Panc1 (cell line): Measurements from ENCODE around the gene RAG1. TPM values are rescaled to one million over a fixed set of nuclear protein-coding genes. Genes with fewer than 3 reads are reported as not detected.

Source experiments
- ATAC-seq: fragments of 200-7000 bp; cut with Tn5 transposase; 2 replicates; pipeline ENCODE4 v1.9.1; 2020; ENCODE audit warnings: mild to moderate bottlenecking, moderate library complexity
- BruUV-seq: library from RNA; stranded (reverse); fragments of 400-500 nt; replicated peaks from 2 replicates; lab custom pipeline; 2021; lab: Mats Ljungman, UMichigan
- CTCF ChIA-PET: fragments of 300-600 bp; sonication (Branson Sonifier 250); formaldehyde crosslinking; loops from one replicate; lab custom pipeline; 2022; ENCODE audit warnings: antibody characterized with exemption; lab: Charles Lee
- POLR2A ChIA-PET: fragments of 300-600 bp; sonication (Branson Sonifier 250); formaldehyde crosslinking; loops from one replicate; lab custom pipeline; 2022; ENCODE audit warnings: antibody characterized with exemption; lab: Charles Lee
- DNase-seq: peaks from one replicate; pipeline ENCODE4 v3.0.0-alpha.2; 2010; ENCODE audit warnings: low read depth, low spot score
- H3K27ac ChIP-seq: 2 replicates; pipeline ENCODE4 v1.5.1; 2011; ENCODE audit warnings: mild to moderate bottlenecking, low read length, inconsistent platforms
- H3K27me3 ChIP-seq: fragments of 200-500 bp; sonication (Bioruptor generic); 2 replicates; pipeline ENCODE4 v1.6.0; 2014; ENCODE audit warnings: low read length, inconsistent platforms; ENCODE audit not compliant: control insufficient read depth, insufficient read depth
- H3K36me3 ChIP-seq: fragments of 200-500 bp; sonication (Bioruptor generic); 2 replicates; pipeline ENCODE4 v1.5.1; 2014; ENCODE audit warnings: inconsistent platforms, mild to moderate bottlenecking, low read length, moderate library complexity; ENCODE audit not compliant: control insufficient read depth, insufficient read depth
- H3K4me1 ChIP-seq: 2 replicates; pipeline ENCODE4 v1.5.1; 2011; ENCODE audit warnings: inconsistent platforms, mild to moderate bottlenecking, low read length, moderate library complexity; ENCODE audit not compliant: control insufficient read depth, insufficient read depth
- H3K4me3 ChIP-seq, 2 experiments: 2 replicates each; pipeline ENCODE4 v1.5.1; 2011 to 2012; ENCODE audit warnings: low read depth in 2 of 2, low read length in 2 of 2, mild to moderate bottlenecking in 2 of 2, inconsistent platforms in 1 of 2, moderate library complexity in 1 of 2
- H3K9me3 ChIP-seq: fragments of 200-500 bp; sonication (Bioruptor generic); 2 replicates; pipeline ENCODE4 v1.5.1; 2014; ENCODE audit warnings: low read depth, mild to moderate bottlenecking, inconsistent platforms, low read length, moderate library complexity; ENCODE audit not compliant: control insufficient read depth, insufficient read depth
- CTCF ChIP-seq: fragments of 450-650 bp; IDR thresholded peaks from 2 replicates; pipeline ENCODE4 v1.5.1; 2017; ENCODE audit warnings: mild to moderate bottlenecking
- POLR2AphosphoS5 ChIP-seq: IDR thresholded peaks from 2 replicates; pipeline ENCODE4 v1.6.1; 2012; ENCODE audit warnings: mild to moderate bottlenecking, low read depth, low read length, moderate library complexity
- REST ChIP-seq, 2 experiments: IDR thresholded peaks; 2 replicates each; pipeline ENCODE4 v1.6.1; 2011 to 2012; ENCODE audit warnings: low read depth in 2 of 2, control low read depth in 1 of 2, low read length in 1 of 2, mild to moderate bottlenecking in 1 of 2, moderate library complexity in 1 of 2; ENCODE audit not compliant: insufficient read depth in 1 of 2
- SIN3A ChIP-seq: IDR thresholded peaks from 2 replicates; pipeline ENCODE4 v1.6.1; 2012; ENCODE audit warnings: low read depth, mild to moderate bottlenecking, low read length, moderate library complexity, borderline replicate concordance; ENCODE audit not compliant: insufficient read depth
- TCF7L2 ChIP-seq: IDR thresholded peaks from 2 replicates; pipeline ENCODE4 v1.6.1; 2011; ENCODE audit warnings: mild to moderate bottlenecking, low read depth, low read length, inconsistent platforms
- in situ Hi-C: cut with HindIII; loops from 2 replicates; pipeline ENCODE4 v1.10.0; 2016; ENCODE audit warnings: low sequenced_read_pairs, low pct_unique_long_range_greater_than_20kb
- intact Hi-C: fragments of 100-400 bp; cut with micrococcal nuclease; formaldehyde crosslinking; loops from one replicate; pipeline ENCODE4 v1.10.0; 2022; ENCODE audit not compliant: unreplicated experiment
- total RNA-seq: library from RNA; stranded (reverse); gene quantifications from one replicate; pipeline ENCODE4 v1.2.1, GENCODE V29; 2021; ENCODE audit not compliant: unreplicated experiment

Gene RAG1
- total RNA-seq, 1 experiment from 2014 or later: 0.44 TPM

DNA sequence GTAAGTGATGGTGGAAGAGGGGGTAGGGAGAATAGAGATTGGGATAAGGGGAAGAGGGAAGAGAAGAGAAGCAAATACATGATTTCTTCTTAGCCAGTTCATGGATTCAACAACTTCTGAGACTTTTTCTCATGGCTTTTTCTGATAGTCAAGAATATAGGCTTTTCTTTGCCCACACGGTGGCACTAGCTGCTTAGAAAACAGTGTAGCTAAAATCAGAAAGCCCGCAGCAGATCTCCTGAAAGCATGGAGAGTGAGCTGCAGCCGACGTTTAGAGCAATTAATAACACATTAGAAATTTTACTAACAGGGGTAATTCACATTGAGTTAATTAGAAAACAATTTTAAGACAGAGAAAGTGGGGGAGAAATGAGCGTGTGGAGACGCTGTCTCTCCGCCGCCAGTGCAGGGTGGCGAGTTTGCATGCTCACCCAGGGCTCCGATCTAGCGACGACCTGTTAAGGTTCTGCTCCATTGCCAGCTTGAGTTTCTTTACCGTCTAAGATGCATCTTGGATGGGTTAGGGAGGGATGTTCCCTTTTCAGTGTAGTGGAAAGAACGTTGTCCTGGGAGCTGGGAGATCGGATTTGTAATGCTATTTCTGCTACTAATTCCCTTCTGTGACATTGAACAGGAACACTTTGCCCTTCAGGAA, 3.3 kb upstream of the RAG1 start:
- Histone ChIP-seq H3K27ac (peak overlapping the region; percentile 41; the same call in 1 of the 2 replicates), H3K36me3 (no peaks in the 10 kb centered on the region; the same call in 1 of the 2 replicates), H3K4me3 (peak overlapping the region; percentile 22 to 30), H3K27me3 (peaks cover 9% of the 10 kb centered on the region; the same call in 1 of the 2 replicates), H3K4me1 (peaks cover 8% of the 10 kb centered on the region), H3K9me3 (no peaks in the 10 kb centered on the region)
- TF ChIP-seq SIN3A (no peak), CTCF (peak; percentile 80)
- in situ Hi-C loops: no loop called here
- ChIA-PET POLR2A (no interaction called here), CTCF (interaction anchor here (1.3 to 3.0 kb wide), 3 partner anchors 138 to 183 kb away, joined by 5 to 35 read pairs (median 7); no protein-coding TSS in a partner anchor)
- intact Hi-C loops: loop anchor here (1.0 to 5.0 kb wide), 3 partner anchors 58 to 183 kb away; no protein-coding TSS in a partner anchor
- BruUV-seq: no TSS peak
- peak; percentile 90 for ATAC-seq
- DNase-seq: peak; percentile 18

DNA sequence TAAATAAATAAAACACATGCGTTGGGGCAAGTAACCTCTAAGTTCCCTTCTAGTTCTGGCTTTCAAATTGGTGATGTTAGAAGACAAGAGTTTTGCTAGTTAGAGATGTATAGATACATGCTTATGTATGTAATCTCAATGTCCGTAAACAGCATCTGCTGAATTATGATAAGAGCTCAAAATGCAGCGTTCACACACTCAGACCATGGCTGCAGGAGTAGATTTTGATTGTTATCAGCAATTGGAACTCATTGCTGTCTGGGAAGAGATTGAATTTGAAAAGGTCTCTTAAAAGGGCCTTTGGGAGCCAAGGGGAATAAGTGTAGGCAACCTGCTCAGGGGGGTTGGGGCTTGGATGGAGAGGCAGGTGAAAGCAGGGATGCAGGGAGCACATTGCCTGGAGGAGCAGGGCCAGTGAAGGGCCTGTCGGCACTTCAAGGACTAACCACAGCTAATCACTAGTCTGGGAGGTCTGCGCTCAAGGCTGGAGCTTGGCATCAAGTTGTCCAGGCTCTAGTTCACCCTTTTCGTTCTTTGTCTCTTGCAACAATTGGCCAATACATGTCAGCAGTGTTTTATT, 2.7 kb upstream of the RAG1 start:
- BruUV-seq: no TSS peak
- ATAC-seq: peak; percentile 40; the same call in 1 of the 2 replicates

More for the DNA sequence above, 2.7 kb upstream of the RAG1 start:
- POLR2A ChIA-PET: no interaction called here
- Histone ChIP-seq H3K9me3 (no peaks in the 10 kb centered on the region), H3K4me3 (peak overlapping the region; percentile 22 to 30; a peak in 3 of 4 replicates), H3K27ac (peak overlapping the region; percentile 41; the same call in 1 of the 2 replicates), H3K27me3 (peaks cover 9% of the 10 kb centered on the region; the same call in 1 of the 2 replicates), H3K4me1 (peaks cover 8% of the 10 kb centered on the region), H3K36me3 (no peaks in the 10 kb centered on the region; the same call in 1 of the 2 replicates)
- CTCF ChIA-PET: interaction anchor here (1.3 to 3.0 kb wide), 3 partner anchors 138 to 182 kb away, joined by 5 to 35 read pairs (median 7); no protein-coding TSS in a partner anchor
- in situ Hi-C loops (no loop called here), intact Hi-C loops (loop anchor here (5.0 kb wide), 1 partner anchor 117 kb away; no protein-coding TSS in a partner anchor)
- no peak for DNase-seq
- TF ChIP-seq REST (IDR thresholded peaks at IDR 0.05; ENCODE audit: insufficient read depth in 1 of 2, low read depth in 2 of 2, low read length in 1 of 2) (no peak), POLR2AphosphoS5 (no peak), CTCF (no peak), SIN3A (no peak), TCF7L2 (peak; percentile 69; the same call in 1 of the 2 replicates)
